Suprapubic skin (tissue), 4 donors: ENCODE data around the gene TMC8.
"Not testable (repeated sequence)": the region's sequence is repeated elsewhere in the genome, so short reads cannot be mapped to it uniquely, and the experiment has no call there.

Source experiments
- EP300 ChIP-seq: sonication (generic); formaldehyde crosslinking; IDR thresholded peaks from one replicate; pipeline ENCODE4 v1.6.1; 2017; ENCODE audit warnings: antibody characterized with exemption
- POLR2A ChIP-seq, 2 donors: fragments of 450-650 bp; IDR thresholded peaks; one replicate each; pipeline ENCODE4 v1.6.1; 2017; ENCODE audit warnings: antibody characterized with exemption in 2 of 2, mild to moderate bottlenecking in 2 of 2, moderate library complexity in 2 of 2
- POLR2AphosphoS5 ChIP-seq, 3 donors: sonication (generic); formaldehyde crosslinking; IDR thresholded peaks; one replicate each; pipeline ENCODE4 v1.6.1; 2017; ENCODE audit warnings: antibody characterized with exemption in 3 of 3
- TF ChIP-seq, protein P1 (sequence below), 2 donors: fragments of 200-600 bp in 1 of 2; fragments of 450-650 bp in 1 of 2; sonication (generic) in 1 of 2; IDR thresholded peaks; one replicate each; pipeline ENCODE4 v1.5.1; 2016 to 2019; ENCODE audit warnings: antibody characterized with exemption in 2 of 2, mild to moderate bottlenecking in 1 of 2, moderate library complexity in 1 of 2

DNA sequence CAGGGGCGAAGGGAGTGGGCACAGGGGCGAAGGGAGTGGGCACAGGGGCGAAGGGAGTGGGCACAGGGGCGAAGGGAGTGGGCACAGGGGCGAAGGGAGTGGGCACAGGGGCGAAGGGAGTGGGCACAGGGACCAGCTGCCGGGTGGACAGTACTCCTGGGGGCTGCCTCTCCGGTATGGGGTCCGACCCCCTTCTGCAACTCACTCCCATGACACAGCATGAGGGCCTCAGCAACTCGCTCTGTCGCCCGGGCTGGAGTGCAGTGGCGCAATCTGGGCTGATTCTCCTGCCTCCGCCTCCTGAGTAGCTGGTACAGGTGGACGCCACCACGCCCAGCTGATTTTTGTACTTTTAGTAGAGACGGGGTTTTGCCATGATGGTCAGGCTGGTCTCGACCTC, 14.8 kb upstream of the TMC8 start:
- TF ChIP-seq POLR2AphosphoS5 (IDR thresholded peaks at IDR 0.05); POLR2A (IDR thresholded peaks at IDR 0.05); EP300: not testable (repeated sequence)
- TF ChIP-seq, protein P1, sequence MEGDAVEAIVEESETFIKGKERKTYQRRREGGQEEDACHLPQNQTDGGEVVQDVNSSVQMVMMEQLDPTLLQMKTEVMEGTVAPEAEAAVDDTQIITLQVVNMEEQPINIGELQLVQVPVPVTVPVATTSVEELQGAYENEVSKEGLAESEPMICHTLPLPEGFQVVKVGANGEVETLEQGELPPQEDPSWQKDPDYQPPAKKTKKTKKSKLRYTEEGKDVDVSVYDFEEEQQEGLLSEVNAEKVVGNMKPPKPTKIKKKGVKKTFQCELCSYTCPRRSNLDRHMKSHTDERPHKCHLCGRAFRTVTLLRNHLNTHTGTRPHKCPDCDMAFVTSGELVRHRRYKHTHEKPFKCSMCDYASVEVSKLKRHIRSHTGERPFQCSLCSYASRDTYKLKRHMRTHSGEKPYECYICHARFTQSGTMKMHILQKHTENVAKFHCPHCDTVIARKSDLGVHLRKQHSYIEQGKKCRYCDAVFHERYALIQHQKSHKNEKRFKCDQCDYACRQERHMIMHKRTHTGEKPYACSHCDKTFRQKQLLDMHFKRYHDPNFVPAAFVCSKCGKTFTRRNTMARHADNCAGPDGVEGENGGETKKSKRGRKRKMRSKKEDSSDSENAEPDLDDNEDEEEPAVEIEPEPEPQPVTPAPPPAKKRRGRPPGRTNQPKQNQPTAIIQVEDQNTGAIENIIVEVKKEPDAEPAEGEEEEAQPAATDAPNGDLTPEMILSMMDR (IDR thresholded peaks at IDR 0.05): not testable (repeated sequence)
